Measurements from ENCODE around the gene SMYD4.

The SMYD4 gene

GRCh38 chr17:1785930-1786329 lies 43.8 kb downstream of the SMYD4 start:
- TF ChIP-seq SPI1 (IDR thresholded peaks at IDR 0.05; ENCODE audit: borderline replicate concordance, low read depth) (no peak), POLR2AphosphoS5 (IDR thresholded peaks at IDR 0.05; ENCODE audit: low read depth) (no peak), CTCF (IDR thresholded peaks at IDR 0.05; ENCODE audit: insufficient read depth, low read length) (no peak), GABPA (IDR thresholded peaks at IDR 0.05; ENCODE audit: low read depth) (no peak), REST (IDR thresholded peaks at IDR 0.05; ENCODE audit: insufficient replicate concordance, low read depth) (no peak)
- no peak for DNase-seq (ENCODE audit: low read depth in 1 of 2, low spot score in 1 of 2)
- no peak overlapping the region for H3K27ac ChIP-seq (replicated peaks)
- H3K27me3 ChIP-seq (ENCODE audit: insufficient read depth, poor library complexity, severe bottlenecking), result no peaks in the 10 kb centered on the region
- H3K4me3 ChIP-seq (replicated peaks; ENCODE audit: insufficient read depth, low read length), result no peak overlapping the region

- no peak overlapping the region for H3K4me3 ChIP-seq (replicated peaks; ENCODE audit: insufficient read depth, low read length)
- DNase-seq (ENCODE audit: low read depth in 1 of 2, low spot score in 1 of 2), result peak in 1 of 2 experiments; percentile 51
- peak overlapping the region; percentile 81 for H3K27ac ChIP-seq (replicated peaks)
- H3K27me3 ChIP-seq (ENCODE audit: insufficient read depth, poor library complexity, severe bottlenecking), result no peaks in the 10 kb centered on the region
- TF ChIP-seq SPI1 (IDR thresholded peaks at IDR 0.05; ENCODE audit: borderline replicate concordance, low read depth) (no peak), REST (IDR thresholded peaks at IDR 0.05; ENCODE audit: insufficient replicate concordance, low read depth) (no peak), POLR2AphosphoS5 (IDR thresholded peaks at IDR 0.05; ENCODE audit: low read depth) (no peak), CTCF (IDR thresholded peaks at IDR 0.05; ENCODE audit: insufficient read depth, low read length) (no peak), GABPA (IDR thresholded peaks at IDR 0.05; ENCODE audit: low read depth) (no peak)
Observed at GRCh38 chr17:1783834-1784611, 45.7 kb downstream of the SMYD4 start.

- Histone ChIP-seq H3K27ac (replicated peaks) (peak overlapping the region; percentile 81), H3K4me3 (replicated peaks; ENCODE audit: insufficient read depth, low read length) (no peak overlapping the region), H3K27me3 (ENCODE audit: insufficient read depth, poor library complexity, severe bottlenecking) (no peaks in the 10 kb centered on the region)
- TF ChIP-seq GABPA (IDR thresholded peaks at IDR 0.05; ENCODE audit: low read depth) (no peak), CTCF (IDR thresholded peaks at IDR 0.05; ENCODE audit: insufficient read depth, low read length) (no peak), SPI1 (IDR thresholded peaks at IDR 0.05; ENCODE audit: borderline replicate concordance, low read depth) (no peak), POLR2AphosphoS5 (IDR thresholded peaks at IDR 0.05; ENCODE audit: low read depth) (no peak), REST (IDR thresholded peaks at IDR 0.05; ENCODE audit: insufficient replicate concordance, low read depth) (no peak)
- peak in 1 of 2 experiments; percentile 16 for DNase-seq (ENCODE audit: low read depth in 1 of 2, low spot score in 1 of 2)
Observed at GRCh38 chr17:1783271-1783670, 46.4 kb downstream of the SMYD4 start.
